NCI-H345 treated with DMSO at 0.1 percent for 48 hours (cell line): Measurements from ENCODE around the gene FTO.

Source experiments
- DNase-seq: peaks from one replicate; lab custom pipeline; 2025; ENCODE audit not compliant: unreplicated experiment; lab: John Stamatoyannopoulos, UW

The FTO gene

DNA sequence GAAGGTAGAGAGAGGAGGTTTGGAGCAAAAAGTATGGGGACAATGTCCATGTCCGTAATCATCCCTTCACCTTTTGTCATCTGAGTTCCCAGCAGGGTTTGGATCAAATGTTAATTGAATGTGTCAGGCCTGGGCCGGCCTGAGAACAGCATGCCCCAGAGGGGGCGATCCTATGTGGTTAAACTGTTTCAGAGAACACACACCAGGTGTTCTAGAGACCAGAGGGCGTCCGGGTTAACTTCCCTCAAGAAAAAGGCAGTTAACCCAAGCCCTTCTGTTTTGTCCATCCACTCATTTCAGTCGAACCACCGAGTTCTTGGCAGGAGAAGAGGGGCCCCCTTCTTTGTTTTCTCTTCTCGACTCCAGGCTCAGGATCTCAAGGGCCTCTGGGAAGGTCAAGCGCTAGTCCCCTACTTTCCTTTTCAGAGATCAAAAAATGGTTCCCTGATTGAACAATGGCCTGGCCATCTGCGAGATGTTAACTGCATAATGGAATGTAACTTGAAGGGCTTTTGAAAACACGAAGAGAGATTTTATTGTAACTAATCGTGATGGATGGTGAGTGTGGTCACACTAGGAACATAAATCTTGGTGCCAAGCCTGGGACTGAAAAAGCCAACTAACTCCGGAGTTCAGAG, 440.1 kb downstream of the FTO start:
- no peak for DNase-seq

DNA sequence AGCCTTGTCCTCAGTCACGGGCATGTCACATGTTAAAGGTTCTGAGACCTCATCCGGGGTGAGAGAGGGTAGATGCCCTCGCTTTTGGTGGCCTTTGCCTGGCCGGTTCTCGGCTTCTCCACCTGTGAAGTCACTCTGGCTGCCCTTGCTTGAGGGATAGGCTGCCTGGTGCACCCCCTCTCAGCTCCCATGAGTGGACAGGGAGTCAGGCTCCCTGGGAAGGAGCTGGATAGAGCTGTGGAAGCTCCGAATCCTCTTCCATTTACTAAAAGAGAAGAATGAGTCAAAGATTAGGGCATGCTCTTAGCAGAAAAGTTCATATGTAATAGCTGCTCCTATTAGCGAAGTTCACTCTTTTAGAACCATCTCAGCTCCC, 440.6 kb downstream of the FTO start:
- DNase-seq, result no peak

DNA sequence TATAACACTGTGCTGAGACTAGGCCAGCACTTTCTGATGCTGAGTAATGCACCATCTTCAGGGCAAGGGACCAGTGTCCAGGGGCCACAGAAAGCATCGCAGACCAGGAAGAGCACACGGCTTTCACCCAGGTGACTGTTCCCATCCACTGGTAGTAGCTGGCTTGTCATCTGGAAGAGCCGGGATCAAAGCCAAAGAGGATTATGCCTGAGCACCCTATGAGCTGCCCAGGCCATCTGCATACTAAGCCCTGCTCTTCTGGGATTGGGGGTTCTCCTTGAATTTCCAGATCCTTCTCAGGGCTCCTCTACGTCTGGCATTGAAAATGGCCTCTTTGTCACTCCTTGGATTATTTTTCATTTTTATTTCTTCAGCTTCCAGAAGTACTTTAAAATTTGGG, 441.9 kb downstream of the FTO start:
- DNase-seq, result no peak

DNA sequence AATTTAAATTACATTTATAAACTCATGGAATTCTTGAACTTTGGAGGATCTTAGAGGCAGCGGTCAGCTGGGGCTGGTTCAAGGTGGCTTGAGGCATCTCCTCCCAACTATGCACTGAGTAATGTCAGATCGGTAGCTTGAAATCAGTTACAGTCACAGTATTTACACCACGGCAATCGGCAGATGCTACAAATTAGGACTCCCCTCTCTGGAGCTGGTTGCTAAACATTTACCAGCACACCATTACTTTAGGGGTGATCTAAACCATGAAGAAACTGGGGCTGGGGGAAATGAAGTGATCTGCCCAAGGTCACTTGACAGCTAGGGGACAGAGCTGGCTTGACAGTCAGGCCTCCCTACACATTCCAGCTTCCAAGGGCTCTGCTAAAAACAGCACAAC, 445.0 kb downstream of the FTO start:
- no peak for DNase-seq

DNA sequence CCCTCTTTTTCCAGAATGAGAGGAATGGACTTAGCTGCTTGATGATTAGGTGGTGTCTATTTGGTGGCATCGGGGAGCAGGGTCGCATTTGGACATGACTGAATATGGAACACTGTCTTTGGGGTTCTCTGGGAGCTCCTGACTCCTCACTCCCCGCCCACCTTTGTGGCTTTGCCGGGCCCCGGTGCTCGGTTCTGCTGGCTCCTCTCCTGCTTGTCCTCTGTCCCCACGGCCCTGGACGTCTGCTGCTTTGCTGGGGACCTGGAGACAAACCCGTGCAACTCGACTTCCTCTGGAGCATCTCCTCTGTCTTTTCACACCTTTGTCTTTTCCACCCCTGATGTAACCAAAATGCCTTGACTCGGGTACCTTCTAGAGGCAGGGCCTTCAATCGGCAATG, 446.9 kb downstream of the FTO start:
- no peak for DNase-seq

DNA sequence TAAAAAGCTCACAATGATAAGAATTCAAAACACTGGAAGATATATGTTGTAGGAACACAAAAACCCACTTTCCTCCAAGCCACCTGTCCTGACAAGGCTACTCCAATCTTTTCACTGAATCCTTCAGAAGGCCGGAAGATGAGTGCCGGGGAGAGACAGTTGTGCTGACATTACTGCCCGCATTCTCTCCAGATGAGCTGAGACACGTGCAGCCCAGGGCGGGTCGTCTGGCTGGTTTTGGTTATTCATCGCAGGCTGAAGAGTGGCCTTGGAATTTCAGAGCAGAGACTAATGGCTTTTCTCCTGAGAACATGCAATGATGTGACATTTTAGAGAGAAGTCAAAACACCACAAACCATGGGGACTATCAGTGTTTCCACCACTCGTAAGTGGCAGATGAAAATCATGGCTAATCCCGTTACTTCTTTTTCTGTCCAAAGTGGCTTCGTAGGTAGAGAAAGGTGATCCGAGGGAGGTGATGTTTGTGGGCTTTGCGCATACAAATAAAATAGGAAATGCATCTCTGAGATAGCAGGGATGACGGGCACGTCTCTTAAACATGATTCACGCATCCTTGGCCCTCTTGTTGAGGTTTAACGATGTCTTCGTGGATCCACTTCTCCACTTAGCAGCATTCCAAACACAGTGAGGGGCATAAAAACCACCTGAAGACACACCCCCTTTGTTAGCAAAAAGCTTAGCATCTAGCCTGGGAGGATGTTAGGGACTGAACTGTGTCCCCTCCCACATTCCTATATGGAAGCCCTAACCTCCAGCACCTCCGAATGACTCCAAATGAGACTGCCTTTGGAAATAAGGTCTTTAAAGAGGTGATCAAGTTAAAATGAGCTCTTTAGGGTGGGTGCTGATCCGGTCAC, 448.6 kb downstream of the FTO start:
- DNase-seq, result no peak

DNA sequence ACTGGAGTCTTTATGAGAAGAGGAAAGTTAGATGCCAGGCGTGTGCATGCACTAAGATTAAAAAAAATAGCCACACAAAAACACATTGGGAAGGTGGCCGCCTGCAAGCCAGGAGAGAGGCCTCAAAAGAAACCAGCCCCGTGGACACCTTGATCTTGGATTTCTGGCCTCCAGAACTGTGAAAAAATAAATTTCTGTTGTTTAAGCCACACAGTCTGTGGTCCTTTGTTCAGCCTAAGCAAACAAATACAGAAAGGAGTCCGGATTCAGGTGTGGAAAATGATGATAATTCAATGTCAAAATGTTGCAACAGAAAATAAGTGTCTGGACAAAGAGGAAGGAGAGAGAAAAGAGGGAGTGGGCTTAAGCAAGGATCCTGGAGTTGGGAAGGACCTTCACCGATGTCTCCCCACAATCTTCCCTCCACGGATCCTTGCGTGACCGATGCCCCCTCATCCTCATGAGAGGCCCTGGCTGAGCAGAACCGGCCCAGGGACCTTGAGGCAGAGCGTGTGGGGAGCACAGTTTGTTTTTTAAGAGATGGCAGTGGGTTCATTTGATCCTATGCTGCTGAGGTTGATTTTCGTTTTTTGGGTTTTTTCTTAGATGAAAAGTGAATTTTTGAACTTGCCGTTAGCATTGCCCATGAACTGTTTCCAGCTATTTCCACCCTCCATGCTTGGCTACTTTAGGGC, 449.4 kb downstream of the FTO start:
- no peak for DNase-seq

DNA sequence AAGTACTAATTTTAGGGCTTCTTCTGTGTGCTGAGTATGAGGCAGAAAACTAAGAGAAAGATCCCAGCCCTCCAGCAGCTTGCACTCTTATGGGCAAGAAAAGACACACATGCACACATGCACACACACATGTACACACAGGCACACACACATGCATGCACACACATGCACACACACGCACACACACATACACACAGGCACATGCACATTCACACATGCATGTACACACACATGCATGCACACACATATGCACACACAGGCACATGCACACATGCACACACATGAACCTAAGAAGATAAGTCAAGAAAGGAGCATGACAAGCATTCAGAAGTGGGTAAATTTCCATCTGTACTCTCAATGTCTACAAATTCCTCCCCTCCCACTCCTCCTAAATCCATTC, 452.4 kb downstream of the FTO start:
- no peak for DNase-seq

DNA sequence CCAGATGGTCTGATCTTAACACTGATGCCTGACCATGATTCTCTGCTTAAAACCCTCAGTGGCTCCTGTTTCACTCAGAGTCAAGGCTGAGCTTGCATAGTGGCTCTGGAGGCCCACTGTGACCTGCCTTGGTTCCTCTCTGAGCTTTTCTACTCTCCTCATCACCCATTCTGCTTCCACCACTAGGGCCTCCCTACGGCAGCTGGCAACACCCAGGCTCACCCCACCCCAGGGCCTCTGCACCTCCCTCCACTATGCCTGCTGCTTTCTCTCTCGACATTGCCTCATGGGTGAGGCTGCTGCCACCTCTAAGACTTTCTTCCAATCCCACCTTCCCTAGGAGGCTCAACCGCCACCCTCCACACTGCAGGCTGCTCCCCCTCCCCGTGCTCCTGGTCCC, 455.0 kb downstream of the FTO start:
- DNase-seq, result no peak

DNA sequence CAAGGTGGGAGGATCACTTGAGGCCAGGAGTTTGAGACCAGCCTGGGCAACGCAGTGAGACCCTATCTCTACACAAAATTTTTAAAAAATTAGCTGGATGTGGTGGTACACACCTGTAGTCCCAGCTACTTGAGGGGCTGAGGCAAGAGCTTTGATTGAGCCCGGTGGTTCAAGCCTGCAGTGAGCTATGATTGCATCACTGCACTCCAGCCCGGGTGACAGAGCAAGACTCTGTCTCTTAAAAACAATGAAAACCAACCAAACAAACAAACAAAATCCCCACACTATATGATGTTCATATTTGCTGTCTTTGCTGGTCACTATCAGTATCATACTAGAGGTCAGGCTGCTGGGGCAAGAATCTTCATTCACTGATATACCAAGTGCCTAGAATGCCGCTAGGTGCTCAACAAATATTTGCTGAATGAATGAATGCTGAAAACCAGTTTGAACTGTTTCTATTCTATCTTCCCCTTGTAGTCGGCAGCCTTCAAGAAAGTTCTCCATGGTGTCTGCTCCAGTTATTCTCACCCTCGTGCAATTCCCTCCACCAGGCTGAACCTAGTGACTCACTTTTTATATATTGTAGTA, 455.6 kb downstream of the FTO start:
- DNase-seq, result no peak

DNA sequence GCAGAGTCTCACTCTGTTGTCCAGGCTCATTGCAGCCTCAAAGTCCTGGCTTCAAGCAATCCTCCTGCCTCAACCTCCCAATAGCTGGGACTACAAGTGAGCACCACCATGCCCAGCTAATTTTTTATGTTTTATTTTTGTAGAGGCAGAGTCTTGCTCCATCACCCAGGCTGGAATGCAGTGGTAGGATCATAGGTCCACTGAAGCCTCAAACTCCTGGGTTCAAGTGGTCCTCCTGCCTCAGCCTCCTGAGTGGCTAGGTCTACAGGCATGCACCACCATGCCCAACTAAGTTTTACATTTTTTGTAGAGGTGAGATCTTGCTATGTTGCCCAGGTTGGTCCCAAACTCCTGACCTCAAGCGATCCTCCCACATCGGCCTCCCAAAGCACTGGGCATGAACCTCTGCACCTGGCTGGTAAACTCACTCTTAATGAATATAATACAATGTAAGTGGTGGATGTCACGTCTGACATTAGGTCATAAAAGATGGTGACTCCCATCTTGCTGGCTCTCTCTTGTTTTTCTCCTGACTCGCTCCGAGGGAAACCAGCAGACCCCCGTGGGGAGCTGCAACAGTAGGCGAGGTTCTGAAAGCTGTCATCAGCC, 456.4 kb downstream of the FTO start:
- DNase-seq, result no peak

DNA sequence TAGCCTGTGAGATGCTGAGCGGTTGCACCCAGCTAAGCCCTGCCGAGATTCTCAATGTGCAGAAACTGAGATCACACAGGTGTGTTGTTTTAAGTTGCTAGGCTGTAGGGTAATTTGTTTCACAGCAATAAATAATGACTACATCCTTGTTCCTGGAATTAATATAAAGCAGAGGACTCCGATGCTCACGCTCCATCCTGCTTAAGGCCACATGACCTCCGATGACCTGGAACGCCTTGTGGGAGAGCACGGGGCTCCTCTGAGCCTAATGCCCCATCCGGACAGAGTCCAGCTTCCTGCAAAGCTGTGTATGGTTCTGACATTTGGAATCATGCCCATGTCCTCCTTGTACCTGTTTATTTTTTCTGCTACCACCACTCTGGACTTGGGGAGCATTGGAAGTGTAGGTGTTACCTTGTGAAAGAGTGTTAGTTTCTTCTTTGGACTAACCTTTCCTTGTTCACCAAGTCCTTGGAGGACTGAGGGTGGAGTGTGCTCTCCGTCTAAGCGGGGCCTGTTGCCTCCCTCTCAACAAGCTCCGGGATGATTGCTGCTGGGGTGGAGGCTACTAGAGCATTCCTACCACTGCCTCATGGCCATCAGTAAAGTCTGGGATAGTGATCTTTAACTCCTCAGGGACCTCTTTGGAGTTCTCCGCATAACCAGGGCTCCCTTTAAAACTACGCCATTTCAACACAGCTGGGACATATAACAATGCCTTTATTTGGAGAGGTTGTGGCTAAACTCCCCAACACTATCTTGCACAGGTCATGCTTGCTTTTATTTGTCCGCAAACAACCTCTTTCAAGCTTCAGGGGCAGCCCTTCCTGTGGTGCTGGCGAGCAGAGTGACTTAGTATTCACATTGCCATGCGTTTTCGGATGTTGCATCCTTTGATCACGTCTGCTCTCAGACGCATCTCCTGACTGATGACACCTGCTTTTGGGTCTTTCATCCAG, 457.3 kb downstream of the FTO start:
- no peak for DNase-seq

DNA sequence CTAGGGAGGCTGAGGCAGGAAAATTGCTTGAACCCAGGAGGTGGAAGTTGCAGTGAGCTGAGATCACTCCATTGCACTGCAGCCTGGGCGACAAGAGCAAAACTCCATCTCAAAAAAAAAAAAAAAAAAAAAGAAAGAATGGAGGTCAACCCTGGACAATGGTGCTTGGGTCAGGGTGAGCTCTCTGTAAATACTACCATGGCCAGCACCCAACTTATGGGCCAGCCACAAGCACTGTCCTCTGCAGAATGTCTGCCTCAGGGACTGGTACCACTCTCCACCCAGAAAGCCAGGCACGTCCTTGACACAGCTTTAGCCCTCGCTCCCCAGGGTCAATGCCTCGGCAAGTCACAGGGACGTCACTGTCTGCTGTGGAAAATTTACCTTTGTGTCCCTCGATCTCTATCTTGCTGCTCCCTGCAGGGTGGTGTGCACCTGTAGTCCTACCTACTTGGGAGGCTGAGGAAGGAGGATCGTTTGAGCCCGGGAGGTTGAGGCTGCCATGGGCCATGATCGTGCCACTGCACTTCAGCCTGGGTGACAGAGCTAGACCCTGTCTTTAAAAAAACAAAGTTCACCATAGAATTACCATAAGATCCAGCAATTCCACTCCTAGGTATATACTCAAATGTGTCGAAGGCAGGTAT, 459.4 kb downstream of the FTO start:
- no peak for DNase-seq

DNA sequence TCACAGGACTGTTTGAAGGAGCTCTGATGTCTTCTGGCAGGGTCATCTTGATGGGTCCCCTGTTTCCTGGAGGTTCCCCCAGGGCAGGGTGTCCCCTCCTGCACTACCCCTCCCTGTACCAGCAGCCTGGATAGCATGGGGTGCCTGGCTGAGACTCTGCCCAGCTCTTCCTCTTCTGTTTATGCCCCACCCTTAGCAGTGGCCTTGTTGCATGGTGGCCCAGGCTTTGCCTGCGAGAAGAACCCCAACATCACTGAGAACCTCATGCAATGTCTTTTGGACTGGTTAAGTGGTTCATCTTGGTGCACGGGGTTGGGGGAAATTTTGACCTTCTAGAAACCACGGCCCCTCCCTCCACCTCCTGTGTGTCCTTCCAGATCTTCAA, 460.8 kb downstream of the FTO start:
- DNase-seq, result no peak

DNA sequence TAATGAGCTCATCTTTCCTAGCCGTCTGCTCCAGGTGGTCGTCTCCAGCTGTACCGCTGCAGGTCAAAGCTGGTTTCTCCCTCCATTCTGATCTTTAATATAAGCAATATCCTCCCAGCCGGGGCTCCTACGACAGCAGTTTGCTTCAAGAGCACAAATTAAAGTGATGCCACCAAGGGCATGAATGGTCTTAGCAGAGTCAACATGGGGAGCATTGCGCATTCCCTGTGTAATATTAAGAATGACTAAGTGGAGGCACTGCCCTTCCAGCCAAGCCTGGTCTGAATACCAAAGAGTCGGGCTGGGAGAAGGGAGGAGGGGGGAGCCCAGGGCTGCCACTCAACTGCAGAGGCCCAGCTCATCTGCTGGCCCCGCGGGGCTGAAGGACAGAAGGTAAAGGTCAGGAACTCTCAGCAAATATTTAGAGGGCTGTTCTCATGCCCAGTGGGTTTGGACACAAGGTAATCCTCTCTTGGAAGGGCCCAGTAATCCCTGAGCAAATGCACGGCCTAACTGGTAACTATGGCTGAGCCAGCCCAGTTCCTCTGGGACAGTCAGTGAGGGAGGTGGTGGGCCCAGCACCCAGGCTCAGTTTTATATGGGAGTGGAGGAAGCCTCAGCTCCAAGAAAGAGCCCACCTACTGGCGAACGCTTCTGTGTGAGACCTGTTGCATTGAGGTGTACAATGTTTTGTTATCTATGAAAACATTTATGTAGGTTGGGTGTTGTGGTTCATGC, 461.4 kb downstream of the FTO start:
- no peak for DNase-seq

DNA sequence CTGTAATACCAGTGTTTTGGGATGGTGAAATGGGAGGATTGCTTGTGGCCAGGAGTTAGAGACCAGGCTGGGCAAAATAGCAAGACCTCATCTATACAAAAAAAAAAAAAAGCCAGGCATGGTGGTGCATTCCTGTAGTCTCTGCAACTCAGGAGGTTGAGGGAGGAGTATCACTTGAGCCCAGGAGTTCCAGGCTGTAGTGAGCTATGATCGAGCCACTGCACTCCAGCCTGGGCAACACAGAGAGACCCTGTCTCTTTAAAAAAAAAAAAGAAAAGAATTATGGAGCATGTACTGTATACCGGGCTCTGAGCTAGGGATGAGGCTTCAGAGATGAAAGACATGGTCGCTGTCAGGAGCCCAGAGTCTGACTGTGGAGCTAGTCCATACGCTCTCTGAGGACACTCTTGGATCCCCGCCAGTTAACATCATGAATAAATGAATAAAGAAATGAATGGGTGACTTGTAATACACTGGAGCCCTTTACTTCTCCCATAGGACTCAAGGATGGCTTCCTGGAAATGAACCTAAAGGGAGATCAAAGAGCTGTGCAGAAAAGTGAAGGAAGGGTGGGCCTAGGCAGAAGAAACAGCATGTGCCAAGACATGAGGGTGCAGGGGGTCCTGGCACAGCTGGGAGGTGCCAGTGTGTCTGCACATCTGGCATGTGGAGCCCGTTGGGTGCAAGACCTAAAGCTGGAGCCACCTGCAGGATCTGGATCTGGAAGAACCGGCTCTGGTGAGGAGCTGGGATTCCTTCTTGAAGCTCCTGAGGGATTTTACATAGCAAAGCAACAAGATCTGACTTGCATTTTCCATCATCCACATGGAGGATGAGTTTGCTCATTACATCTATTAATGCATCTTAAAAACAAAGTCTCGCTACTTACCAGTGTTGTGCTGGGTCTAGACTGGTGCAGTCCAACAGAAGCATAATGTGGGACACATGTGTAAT, 462.2 kb downstream of the FTO start:
- DNase-seq, result no peak

DNA sequence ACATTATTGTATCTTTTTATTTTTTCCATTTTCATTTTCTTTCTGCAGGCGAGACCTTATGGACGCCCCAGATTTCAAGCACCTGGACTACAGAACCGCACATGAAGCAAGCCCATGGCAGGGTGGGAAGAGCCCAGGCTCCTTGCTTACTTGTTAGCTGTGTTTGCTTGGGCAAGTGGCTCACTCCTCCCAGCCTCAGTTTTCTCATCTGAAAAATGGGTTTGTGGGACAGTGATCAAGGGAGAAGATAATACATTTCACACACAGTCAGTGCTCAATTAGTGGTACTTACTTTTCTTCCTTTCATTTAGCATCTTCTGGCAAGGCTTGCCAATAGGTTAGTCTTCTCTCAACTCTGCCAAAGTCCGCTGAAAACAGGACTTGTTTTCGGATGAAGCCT, 465.2 kb downstream of the FTO start:
- no peak for DNase-seq
